GM13977 (cell line): Measurements from ENCODE around the gene TMEM218.

Experiments
- DNase-seq: peaks from one replicate; pipeline ENCODE4 v3.0.0; 2012; ENCODE audit warnings: low spot score
- in situ Hi-C: fragments of 300-500 bp; cut with MboI; formaldehyde crosslinking; loops from one replicate; pipeline ENCODE4 v1.12.0; 2022; ENCODE audit warnings: low sequenced_read_pairs, low pct_unique_long_range_greater_than_20kb, mixed read lengths, inconsistent platforms; ENCODE audit not compliant: unreplicated experiment
- TF ChIP-seq, protein P1 (sequence below): IDR thresholded peaks from 2 replicates; pipeline ENCODE4 v1.5.1; 2012; ENCODE audit warnings: mild to moderate bottlenecking, control low read depth; ENCODE audit not compliant: insufficient read depth; ENCODE audit errors: extremely low read depth, missing control alignments

Gene TMEM218

DNA sequence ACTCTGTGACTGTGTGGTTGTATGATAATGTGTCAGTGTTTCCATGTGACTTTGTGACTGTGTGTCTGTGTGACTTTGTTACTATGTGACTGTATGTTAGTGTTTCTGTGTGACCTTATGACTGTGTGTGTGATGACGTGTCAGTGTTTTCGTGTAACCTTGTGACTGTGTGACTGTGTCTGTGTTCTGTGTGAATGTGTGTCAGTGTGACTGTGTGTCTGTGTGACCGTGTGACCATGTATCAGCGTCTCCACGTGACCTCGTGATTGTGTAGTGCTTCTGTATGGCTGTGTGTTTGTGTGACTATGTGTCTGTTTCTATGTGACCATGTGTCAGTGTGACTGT, 43.6 kb upstream of the TMEM218 start:
- no peak for DNase-seq
- TF ChIP-seq, protein P1, sequence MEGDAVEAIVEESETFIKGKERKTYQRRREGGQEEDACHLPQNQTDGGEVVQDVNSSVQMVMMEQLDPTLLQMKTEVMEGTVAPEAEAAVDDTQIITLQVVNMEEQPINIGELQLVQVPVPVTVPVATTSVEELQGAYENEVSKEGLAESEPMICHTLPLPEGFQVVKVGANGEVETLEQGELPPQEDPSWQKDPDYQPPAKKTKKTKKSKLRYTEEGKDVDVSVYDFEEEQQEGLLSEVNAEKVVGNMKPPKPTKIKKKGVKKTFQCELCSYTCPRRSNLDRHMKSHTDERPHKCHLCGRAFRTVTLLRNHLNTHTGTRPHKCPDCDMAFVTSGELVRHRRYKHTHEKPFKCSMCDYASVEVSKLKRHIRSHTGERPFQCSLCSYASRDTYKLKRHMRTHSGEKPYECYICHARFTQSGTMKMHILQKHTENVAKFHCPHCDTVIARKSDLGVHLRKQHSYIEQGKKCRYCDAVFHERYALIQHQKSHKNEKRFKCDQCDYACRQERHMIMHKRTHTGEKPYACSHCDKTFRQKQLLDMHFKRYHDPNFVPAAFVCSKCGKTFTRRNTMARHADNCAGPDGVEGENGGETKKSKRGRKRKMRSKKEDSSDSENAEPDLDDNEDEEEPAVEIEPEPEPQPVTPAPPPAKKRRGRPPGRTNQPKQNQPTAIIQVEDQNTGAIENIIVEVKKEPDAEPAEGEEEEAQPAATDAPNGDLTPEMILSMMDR = no peak
- in situ Hi-C loops = loop anchor here (10.0 kb wide), 1 partner anchor 190 kb away; no protein-coding TSS in a partner anchor

DNA sequence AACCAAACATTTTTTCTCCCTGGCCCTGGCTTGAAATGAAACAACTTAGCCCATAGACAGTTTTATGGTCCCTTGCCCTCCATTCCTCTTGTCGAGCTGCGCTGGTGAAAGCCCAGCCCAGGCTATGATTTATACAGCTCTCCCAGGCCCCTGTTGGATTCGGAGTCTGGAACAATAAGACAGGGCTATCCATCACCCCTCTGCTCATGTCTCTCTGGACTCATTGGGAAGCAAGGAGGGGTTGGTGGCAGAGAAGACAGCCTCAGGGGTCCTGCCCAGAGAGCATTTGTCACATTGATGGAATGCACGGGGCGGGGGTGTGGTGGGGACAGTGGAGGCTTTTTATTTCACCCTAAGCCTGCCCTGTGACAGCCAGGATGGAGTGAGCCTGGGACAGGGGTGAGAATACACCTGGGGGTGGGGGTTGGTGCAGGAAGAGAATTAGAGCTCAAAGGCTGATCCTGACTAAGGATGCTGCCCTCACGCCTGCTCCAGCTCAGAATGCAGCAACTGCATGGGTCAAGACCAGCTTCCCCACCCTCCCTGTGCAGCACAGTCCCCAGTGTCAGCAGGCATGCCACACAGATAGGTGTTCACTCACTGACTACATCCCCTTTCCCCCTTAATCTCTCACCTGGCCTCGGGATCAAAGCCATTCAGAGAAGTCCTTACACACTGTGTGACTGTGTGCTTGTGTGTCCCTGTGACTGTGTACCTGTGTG, 43.1 kb upstream of the TMEM218 start:
- in situ Hi-C loops = loop anchor here (10.0 kb wide), 1 partner anchor 190 kb away; no protein-coding TSS in a partner anchor
- TF ChIP-seq, protein P1 = no peak

DNA sequence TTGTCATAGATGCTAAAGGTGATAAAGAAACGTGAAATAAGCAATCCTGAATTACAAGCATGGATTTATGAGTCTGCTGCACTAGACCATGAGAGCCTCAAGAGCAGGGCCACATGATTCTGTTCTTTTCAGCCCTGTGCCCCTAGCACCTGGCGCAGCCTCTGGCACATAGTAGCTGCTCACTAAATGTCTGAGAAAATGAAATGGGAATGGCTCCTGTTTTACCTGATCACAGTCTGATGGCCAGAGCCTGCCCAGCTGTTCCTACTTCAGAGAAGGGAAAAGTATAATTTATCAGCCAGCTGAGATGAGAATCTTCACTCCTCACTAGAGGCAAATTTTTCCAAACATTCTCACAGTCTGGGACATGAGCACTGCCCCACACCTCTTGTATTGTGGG, 42.4 kb upstream of the TMEM218 start:
- TF ChIP-seq, protein P1 = no peak
- DNase-seq = no peak
- in situ Hi-C loops = loop anchor here (10.0 kb wide), 1 partner anchor 189 kb away; no protein-coding TSS in a partner anchor

More for the DNA sequence above, 43.1 kb upstream of the TMEM218 start:
- DNase-seq = no peak

DNA sequence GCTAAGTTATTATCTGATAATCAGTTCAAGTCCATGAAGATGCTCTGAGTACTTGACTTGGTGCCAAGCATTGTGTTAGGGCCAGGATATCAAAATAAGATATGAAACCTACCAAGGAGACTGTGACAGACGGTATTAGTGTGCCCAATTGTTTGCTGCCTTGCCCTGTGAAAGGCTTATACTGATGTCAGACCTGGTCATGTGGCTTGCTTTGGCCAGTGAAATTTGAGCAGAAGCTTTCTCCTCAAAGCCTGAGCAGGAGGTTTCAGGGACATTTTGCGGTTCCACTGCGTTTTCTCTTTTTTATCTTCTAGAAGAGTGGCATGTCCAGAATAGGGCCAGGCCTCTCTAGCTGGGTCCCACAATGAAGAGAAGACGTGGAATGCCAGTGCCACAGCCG, 37.3 kb upstream of the TMEM218 start:
- in situ Hi-C loops = no loop called here
- TF ChIP-seq, protein P1 = no peak
- DNase-seq = no peak

DNA sequence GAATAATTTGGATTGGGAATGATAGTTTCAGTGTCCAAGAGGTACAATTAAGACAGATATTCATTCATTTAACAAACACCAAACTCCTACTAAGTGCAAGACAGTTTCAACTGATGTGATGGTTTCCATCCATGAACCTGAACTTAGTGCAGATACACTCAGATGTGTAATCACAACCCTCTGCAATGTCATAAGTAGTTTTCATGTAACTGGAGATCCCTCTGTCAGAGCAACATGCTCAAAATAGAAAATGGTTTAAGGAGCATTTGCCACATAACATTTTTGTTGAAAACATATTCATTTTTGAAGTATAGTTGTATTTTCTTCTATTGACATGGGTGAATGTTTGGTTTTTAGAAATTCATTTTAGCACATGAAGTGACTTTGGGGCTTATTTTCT, 36.6 kb upstream of the TMEM218 start:
- in situ Hi-C loops = no loop called here
- TF ChIP-seq, protein P1 = no peak
- no peak for DNase-seq

DNA sequence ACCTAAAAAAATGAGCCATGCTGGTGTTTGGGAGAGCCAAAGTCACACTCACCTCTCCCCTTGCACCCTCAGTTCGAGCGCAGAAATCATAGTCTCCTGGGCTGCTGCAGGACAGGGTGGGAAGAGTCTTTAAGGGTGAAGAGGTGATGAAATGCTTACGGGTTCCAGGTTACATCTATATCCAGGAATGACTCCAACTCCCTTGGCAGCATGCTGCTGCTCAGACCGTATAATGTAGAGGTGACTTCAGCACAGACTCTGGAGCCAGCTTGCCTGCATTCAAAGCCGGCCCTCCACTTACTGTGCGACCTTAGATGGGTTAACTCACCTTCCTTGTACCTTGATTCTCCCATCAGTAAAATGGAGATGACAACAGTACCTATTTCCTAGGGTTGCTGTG, 35.9 kb upstream of the TMEM218 start:
- DNase-seq = no peak
- in situ Hi-C loops = no loop called here
- TF ChIP-seq, protein P1 = no peak
